ENCODE measurements around the gene NOL12. TPM values are rescaled to one million over a fixed set of nuclear protein-coding genes. Genes with fewer than 3 reads are reported as not detected.

The NOL12 gene
- total RNA-seq, 1 experiment from 2014 or later: 31.4 TPM

- no peak for TF ChIP-seq SRF (IDR thresholded peaks at IDR 0.05; ENCODE audit: low read depth)
- TF ChIP-seq EZH2phosphoT487 (IDR thresholded peaks at IDR 0.05; ENCODE audit: borderline replicate concordance): no peak
- TF ChIP-seq POLR2A (IDR thresholded peaks at IDR 0.05; ENCODE audit: borderline replicate concordance, extremely low read depth, insufficient read depth, insufficient read length): no peak
These were observed 54.5 kb downstream of the NOL12 start (continued) for GRCh38 chr22:37740455-37741311.

- TF ChIP-seq SIN3A (IDR thresholded peaks at IDR 0.05; ENCODE audit: low read depth) (no peak), POLR2AphosphoS5 (IDR thresholded peaks at IDR 0.05; ENCODE audit: low read depth, low read length) (peak; percentile 10)
- Histone ChIP-seq H3K79me2 (ENCODE audit: insufficient read depth, low read length) (peaks cover 11% of the 10 kb centered on the region), H3K36me3 (ENCODE audit: control insufficient read depth in 1 of 2, insufficient read depth in 2 of 2, low read length in 2 of 2) (no peaks in the 10 kb centered on the region; a peak in 1 of 4 replicates), H4K20me1 (ENCODE audit: insufficient read depth) (no peaks in the 10 kb centered on the region), H2AFZ (ENCODE audit: low read depth, low read length, poor library complexity, severe bottlenecking) (no peak overlapping the region), H3K9ac (ENCODE audit: low read length) (no peak overlapping the region), H3K27me3 (ENCODE audit: insufficient read depth, low read length) (no peaks in the 10 kb centered on the region), H3K27ac (ENCODE audit: low read depth, low read length) (no peak overlapping the region; the same call in 1 of the 2 replicates), H3K4me2 (ENCODE audit: low read length) (peak overlapping the region; percentile 99), H3K9me2 (ENCODE audit: insufficient read depth) (no peaks in the 10 kb centered on the region), H3K4me3 (replicated peaks in 1 of 2; ENCODE audit: low read depth in 1 of 2, low read length in 2 of 2) (no peak overlapping the region), H3K9me3 (ENCODE audit: control insufficient read depth in 1 of 2, insufficient read depth in 1 of 2, low read depth in 1 of 2, low read length in 2 of 2) (no peaks in the 10 kb centered on the region), H3K4me1 (ENCODE audit: control insufficient read depth in 1 of 2, insufficient read depth in 2 of 2, low read length in 2 of 2) (peaks cover 44 to 63% of the 10 kb centered on the region in 2 experiments)
- no peak for ATAC-seq
- RAD21 ChIA-PET (ENCODE audit: low non-redundant PET in 1 of 2, low total read pairs in 2 of 2, uncharacterized antibody in 2 of 2, unreplicated experiment in 2 of 2): no interaction called here
- DNase-seq (ENCODE audit: low read depth, low spot score): no peak
- POLR2A ChIA-PET: interaction anchor here (0.6 to 2.4 kb wide), 8 partner anchors 9 to 209 kb away, joined by 3 to 11 read pairs (median 4); partner anchors contain the start of genes GCAT, LGALS1 and PDXP
- BruUV-seq (replicated peaks): no TSS peak
- CTCF ChIA-PET: interaction anchor here (0.9 to 1.2 kb wide), 2 partner anchors 9 to 135 kb away, joined by 3 to 4 read pairs; no protein-coding TSS in a partner anchor
- intact Hi-C loops (cut with micrococcal nuclease): loop anchor here (5.0 kb wide), 2 partner anchors 41 to 44 kb away; partner anchors contain the start of gene TRIOBP
These were observed 55.2 kb downstream of the NOL12 start for GRCh38 chr22:37741312-37741795.

All from HCT116 (cell line).